Stimulated activated CD8-positive, alpha-beta memory T cell treated with anti-CD3 and anti-CD28 coated beads, Interleukin-15, amount 100 ng/mL, for 48 hours (primary cell): ENCODE data around the gene SLC12A9.
A peak's percentile ranks its signal among the peaks of the same experiment; 100 is the strongest.
"Not testable (repeated sequence)": the region's sequence is repeated elsewhere in the genome, so short reads cannot be mapped to it uniquely, and the experiment has no call there.

ENCODE experiments used
- DNase-seq, 2 donors: peaks; one replicate each; pipeline ENCODE4 v3.0.0-alpha.2; 2020; ENCODE audit warnings: low read depth in 2 of 2

SLC12A9 gene, protein sequence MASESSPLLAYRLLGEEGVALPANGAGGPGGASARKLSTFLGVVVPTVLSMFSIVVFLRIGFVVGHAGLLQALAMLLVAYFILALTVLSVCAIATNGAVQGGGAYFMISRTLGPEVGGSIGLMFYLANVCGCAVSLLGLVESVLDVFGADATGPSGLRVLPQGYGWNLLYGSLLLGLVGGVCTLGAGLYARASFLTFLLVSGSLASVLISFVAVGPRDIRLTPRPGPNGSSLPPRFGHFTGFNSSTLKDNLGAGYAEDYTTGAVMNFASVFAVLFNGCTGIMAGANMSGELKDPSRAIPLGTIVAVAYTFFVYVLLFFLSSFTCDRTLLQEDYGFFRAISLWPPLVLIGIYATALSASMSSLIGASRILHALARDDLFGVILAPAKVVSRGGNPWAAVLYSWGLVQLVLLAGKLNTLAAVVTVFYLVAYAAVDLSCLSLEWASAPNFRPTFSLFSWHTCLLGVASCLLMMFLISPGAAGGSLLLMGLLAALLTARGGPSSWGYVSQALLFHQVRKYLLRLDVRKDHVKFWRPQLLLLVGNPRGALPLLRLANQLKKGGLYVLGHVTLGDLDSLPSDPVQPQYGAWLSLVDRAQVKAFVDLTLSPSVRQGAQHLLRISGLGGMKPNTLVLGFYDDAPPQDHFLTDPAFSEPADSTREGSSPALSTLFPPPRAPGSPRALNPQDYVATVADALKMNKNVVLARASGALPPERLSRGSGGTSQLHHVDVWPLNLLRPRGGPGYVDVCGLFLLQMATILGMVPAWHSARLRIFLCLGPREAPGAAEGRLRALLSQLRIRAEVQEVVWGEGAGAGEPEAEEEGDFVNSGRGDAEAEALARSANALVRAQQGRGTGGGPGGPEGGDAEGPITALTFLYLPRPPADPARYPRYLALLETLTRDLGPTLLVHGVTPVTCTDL

DNA sequence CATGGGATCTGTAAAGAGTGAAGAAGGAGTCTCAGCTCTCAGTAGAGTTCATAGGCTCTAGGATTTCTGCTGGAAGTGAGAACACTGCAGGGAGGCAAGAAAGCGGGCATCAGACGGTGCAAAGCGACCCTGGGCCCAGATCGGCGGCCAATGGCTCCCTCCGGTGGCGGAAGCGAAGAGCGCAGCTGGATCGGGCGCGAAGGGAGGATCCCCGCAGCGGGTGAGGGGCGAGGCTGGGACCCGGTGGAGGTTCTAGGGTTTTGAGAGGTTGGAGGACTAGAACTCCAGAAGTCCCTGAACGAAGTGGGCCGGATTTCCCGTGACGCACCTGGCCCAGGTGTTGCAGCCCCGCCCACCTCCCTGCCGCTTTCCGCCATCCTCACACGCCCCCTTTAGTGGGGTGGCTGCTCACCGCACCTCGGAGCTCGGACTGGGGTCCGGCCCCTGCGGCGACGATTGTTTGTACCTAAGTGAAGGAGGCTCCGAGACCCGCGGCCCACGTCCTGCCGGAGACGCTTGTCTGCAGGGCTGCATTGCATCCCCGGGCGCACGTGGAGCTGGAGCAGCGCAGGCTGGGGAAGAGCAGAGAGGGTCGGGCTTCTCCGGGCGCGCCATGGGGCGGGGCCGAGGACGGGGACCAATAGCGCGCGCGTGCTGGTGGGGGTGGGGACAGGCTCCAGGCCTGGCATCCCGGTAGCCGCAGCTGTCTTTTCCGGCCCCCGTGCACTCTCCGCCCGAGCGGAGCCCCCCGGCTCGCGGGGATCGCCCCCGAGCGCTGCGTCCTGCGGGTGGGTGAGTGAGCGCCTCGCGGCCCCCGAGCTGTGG is at the start of gene SLC12A9:
SLC12A9 (plus strand) TSS at position 666 of the 825 bp plus-strand sequence. CDS start 1,485 bp downstream, outside the sequence.
- DNase-seq, result peak; percentile 77 to 84

DNA sequence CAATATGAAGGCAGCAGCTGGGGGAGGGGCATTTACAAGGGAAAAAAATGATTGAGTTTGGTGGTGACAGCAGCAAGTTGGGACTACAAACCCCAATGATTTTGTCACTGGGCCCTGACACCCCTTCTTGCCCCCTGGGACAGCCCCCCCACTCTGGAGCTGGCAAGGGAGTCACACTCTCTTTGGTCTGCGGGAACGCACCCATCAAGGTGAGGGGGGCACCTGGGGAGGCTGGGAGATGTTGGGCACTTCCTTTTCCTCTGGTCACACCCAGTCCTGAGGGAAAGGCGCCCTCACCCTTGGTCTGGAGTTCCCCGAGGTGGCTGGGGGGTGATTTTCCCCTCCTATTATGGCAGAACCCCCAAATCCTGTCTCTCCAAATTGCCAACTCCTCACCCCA is 49.6 kb upstream of the SLC12A9 start:
- DNase-seq, result no peak

DNA sequence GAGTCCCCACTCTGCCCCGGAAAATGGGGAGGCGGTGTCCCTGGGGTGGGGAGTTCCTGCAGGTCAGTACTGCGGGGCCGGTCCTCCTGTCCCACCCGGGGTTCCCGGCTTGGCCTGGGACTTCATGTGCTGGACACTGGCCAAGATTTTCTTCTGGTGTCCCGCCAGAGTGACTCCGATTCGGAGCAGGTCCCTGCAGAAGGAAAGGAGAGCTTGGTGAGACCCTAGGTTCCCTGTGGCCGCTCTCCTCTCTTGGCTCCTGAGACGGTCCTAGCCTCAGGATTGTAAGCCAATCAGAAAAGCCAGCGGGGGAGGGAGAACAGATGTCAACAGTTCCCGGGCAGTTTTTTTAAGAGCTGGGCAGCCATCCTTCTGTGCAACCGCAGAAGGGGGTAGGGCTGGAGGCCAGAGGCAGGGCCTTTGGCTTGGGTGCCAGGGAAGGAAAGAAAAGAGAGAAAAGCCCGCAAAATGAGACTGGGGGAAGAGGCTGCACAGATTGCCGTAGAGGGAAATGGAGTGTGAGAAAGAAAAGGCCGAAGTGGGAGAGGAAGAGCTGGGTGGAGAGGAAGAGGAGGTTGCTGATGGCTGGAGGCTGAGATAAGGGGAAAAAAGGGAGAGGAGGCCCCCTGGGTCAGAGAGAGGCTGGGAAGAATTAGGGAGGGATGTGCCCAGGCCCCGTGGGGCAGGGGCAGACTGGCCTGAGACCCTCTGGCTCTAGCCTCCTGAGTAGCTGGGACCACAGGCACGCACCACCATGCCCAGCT is 48.9 kb upstream of the SLC12A9 start:
- DNase-seq, result peak in 1 of 2 donors; percentile 21

DNA sequence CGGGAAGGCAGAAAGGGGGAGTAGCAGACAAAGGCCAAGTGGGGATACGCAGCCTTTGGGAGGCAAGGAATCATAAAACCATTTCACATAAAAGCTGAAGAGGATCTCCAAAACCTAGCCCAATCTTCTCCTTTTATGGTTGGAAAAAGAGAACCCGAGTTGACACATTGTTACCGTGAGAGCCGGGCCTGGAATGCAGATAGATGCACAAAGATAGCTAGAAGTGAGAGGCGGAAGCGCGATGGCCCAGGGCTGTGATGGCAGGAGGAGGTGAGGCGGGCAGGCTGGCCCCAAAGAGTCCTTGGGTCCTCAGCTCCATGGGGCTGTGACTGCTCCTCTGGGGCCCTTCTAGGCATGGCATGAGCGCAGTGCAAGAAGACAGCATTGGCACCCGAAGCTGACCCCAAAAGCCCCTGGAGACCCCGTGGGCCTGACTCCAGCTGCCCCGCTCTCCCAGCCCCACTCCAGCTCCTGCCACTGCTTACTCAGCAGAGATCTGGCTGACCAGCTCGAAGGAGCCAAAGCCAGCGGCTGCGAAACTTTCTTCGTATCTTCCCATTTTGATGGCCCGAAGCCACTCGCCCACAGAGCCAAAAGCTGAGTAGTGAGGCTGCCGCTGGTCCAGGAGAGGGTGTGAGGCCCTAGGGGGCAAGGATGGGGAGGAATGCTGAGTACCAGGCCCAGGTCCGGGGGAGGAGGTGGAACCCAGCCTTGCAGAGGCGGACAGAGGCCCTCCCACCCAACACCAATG is 47.7 kb upstream of the SLC12A9 start:
- no peak for DNase-seq

DNA sequence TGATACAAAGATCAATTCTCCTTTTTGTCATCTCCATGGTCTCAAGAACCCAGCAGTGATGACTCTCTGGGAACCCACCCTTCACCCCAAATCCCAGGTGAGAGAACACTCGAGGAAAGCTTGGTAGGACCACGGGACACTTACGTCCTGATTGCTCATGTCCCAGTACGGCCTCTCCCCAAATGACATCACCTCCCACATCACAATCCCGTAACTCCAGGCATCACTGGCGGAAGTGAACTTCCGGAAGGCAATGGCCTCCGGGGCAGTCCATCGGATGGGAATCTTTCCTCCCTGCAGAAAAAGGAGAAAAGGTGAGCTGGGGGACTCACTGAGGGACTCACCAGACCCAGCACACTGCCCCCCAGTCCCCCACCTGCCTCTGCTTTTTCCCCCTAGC is 46.2 kb upstream of the SLC12A9 start:
- DNase-seq, result no peak

DNA sequence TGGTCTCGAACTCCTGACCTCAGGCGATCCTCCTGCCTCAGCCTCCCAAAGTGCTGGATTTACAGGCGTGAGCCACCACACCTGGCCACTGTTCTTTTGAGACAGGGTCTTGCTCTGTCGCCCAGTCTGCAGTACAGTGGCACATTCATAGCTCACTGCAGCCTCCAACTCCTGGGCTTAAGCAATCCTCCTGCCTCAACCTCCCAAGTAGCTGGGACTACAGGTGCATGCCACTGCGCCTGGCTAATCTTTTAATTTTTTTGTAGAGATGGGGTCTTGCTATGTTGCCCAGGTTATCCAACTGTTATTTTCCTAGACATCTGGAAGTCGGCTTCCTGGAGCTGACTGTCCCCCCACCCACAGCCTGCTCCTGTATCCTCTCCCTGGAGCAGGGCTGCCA is 45.6 kb upstream of the SLC12A9 start:
- DNase-seq, result not testable (repeated sequence)

DNA sequence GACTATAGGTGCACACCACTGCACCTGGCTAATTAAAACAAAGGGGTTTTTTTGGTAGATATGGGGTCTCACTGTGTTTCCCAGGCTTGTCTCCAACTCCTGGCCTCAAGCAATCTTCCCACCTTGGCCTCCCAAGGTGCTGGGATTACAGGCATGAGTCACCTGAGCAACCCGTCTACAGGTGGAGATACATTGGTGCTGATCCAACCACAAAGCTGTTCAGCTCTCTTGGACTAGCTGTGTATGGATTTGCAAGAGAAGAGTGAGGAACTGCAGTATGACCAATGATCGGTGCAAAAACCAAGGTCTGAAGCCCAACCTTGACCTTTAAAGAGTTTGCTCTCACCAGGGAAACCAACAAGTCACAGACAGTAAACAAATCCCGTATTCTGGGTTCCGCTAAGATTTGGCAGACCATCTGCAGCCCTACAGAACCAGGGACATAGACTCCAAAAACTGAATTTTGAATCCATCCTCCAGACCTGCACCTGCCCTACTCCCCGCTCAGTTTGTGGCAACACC is 44.1 kb upstream of the SLC12A9 start:
- DNase-seq, result no peak

DNA sequence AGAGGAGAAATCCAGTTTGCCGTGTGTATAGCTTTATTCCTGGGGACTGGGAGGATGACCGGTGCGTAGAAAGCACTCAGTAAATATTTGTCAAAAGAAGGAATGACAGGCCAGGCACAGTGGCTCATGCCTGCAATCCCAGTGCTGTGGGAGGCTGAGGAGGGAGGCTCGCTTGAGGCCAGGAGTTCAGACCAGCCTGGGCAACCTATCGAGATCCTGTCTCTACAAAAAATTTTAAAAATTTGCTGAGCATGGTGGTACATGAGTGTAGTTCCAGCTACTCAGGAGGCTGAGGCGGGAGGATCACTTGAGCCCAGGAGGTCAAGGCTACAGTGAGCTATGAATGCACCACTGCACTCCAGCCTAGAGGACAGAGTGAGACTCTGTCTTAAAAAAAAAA is 41.0 kb upstream of the SLC12A9 start:
- no peak for DNase-seq

DNA sequence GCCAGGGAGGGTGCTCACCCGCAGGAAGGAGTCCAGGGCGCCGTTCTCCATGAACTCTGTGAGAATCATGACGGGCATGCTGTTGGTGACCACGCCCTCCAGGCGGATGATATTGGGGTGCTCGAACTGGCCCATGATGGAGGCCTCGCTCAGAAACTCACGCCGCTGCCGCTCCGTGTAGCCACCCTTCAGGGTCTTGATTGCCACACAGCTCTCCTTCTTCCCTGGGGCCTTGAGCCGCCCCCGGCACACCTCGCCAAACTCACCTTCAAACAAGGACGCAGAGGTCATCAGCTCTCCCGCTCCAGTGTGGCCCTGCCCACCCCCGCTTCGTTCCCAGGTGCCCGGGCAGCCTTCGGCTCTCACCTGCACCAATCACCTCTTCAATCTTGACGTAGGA is 39.8 kb upstream of the SLC12A9 start:
- no peak for DNase-seq

DNA sequence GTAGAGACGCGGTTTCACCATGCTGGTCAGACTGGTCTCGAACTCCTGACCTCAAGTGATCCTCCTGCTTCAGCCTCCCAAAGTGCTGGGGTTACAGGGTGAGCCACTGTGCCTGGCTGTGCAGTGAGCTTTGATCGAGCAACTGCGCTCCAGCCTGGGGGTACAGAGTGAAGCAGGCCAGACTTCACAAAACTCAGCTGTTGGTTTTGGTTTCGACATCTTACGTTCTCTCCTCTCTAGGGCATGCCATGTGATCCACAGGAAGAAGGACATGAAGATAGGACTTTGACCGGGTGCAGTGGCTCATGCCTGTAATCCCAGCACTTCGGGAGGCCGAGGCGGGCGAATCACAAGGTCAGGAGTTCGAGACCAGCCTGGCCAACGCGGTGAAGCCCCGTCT is 36.0 kb upstream of the SLC12A9 start:
- not testable (repeated sequence) for DNase-seq

DNA sequence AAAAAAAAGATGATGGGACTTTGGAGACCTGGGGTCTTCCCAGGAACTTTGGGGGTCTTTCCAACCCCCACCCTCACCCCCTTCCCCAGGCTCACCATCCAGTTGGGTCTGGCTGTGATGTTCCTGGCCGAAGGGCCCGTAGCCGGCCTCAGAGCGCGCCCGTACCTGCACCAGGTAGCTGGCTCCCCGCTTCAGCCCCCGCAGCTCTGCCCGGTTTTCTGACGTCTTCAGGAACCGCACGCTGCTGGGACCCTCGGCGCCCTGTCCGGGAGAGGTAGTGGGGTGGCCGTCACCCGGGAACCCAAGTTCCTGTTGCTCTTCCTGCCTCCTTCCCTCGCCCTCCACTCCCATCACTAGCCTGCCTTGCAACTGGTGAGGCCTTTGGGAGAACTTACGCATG is 35.4 kb upstream of the SLC12A9 start:
- DNase-seq, result no peak

DNA sequence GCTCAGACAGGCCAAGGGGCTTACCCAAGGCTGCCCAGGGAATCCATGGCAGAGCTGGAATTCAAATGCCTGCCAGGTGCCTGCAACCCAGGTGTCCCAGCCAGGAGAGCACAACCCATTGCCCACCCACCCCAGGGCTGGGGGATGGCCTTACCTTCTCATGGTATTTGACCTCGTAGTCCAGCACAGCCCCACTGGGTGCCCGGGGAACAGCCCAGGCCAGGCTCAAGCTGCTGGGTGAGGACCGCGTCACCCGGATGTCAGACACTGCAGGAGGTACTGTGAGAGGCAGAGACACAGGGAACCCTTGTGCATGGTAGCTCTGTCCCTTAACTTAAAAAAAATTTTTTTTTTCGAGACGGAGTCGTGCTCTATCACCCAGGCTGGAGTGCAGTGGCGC is 34.1 kb upstream of the SLC12A9 start:
- DNase-seq, result no peak

DNA sequence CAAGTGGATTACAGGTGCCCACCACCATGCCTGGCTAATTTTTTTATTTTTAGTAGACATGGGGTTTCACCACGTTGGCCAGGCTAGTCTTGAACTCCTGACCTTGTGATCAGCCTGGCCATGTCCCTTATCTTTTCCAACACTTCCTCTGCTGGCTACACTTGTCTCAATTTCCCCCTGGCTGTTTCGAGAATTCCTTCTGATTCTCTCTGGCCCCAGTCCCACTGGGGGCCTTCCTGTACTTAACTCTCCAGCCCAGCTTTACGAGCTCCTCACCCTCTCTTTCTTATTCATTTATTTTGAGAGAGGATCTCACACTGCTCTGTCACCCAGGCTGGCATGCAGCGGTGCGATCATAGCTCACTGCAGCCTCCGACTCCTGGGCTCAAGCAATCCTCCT is 33.7 kb upstream of the SLC12A9 start:
- no peak for DNase-seq

DNA sequence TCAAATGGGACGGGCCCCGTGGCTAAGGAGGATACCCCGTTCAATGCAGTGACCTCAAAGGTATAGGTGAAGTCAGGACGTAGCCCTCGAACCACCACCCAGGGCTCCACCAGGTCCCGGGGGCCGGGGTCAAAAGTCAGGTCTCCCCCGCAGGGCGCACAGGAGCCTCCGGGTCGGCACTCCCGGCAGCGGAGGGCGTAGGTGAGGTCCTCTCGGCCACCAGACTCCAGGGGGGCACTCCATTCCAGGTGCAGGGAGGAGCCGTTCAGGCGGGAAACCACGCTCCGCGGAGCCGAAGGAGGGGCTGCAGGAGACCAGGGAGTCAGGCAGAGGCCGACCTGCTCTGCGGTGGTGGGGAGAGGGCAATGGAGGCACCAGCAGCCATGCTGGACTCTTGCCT is 32.9 kb upstream of the SLC12A9 start:
- DNase-seq, result no peak

DNA sequence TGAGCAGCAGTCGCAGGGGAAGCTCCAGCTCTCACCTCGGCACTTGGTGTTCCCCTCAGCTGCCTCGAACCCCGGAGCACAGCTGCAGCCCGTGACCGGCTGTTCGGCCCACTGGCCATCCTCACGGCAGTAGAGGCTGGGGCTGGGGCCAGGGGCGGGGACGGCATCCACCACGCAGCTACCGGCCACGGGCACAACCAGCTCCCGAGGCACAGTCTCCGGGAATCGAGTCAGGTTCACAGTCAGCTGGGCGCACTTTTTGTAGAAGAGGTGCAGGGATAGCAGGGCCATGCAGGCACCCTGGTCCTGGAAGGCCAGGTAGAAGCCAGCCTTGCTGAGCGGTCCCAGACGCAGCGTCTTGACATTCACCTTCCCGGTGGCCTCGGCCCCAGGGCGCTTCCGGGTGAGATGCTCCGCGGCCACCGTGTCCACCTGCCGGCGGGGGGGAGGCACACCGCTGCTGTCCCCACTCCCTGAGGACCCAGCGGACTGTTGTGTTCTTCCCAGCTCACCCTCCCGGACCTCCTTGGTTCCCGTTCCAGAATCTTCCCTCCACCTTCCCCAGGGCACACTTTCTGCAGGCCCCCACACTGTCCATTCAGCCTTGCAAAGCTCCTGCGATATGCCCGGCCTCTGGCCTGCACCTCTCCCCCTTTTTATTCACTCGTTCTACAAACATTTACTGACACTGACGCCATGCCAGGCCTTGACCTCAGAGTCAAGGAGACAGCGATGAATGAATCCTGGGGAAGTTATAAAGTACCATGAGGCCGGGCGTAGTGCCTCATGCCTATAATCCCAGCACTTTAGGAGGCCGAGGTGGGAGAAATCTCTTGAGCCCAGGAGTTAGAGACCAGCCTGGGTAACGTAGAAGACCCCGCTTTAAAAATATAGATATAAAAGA is 30.0 kb upstream of the SLC12A9 start:
- no peak for DNase-seq

DNA sequence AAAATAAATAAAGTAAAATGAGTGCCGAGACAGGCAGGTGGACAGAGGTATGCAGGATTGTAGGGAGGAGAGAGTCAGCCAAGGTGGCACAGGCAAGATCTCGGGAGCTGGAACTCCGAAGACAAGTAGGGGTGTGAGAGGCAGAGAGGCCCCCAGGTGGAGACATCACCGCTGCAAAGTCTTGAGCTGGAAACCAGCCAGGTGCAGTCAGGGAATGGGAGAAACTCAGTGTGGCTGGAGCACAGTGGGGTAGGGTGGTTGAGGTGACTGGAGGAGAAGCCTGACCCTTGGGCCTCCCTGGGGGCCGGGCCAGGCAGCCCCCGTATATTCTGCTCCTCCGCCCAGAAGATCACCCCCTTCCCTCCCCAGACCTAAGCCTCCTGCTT is 29.4 kb upstream of the SLC12A9 start:
- DNase-seq, result no peak

DNA sequence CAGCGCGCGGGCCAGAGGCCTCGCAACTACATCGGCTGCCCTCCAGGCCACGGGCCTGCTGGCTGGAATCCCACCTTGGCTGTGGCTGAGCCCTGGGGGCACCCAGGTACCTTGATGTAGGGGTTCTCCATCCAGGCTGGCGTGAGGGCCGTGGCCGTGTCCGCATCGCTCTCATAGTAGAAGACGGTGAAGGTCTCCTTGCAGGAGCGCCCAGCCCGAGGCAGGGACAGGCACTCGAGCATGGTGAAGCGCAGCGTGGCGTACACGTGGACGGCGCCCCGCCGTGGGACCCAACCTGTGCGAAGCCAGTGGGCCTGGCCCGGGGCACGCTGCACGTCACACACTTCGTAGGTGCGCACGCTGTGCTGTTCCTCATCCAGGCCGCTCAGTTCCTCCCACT is 29.0 kb upstream of the SLC12A9 start:
- DNase-seq, result no peak

DNA sequence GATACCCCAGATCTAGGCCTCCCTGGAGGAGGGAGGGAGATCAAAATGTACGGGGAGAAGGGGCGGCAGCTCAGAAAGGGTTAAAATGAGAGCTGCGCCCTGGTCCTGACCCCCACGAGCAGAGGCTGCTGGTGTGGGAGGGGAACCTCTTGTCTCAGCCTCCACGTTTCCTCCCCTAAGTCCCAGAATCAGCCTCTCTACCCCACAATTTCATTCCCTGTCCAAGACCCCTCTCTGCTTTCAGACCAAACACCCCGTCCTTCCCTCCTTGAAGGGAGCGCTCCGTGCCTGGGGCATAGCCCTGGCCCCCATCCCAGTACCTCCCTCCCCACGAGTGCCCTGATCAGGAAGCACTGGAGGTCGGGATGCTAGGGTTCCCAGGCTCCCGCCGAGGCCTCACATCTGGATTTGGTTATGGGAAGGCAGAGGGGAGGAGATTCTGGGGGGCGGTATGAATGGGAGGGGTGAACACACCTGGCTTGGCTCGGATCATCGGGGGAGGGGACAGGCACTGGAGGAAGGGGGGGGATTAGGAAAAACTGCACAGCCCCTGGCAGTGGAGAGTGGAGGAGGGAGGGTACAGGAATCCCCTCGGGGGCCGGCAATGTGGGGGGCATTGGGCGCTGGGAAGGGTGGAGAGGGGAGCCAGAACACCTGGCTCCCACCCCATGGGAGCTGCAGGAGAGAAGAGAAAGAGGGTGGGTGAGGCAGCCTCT is 27.9 kb upstream of the SLC12A9 start:
- DNase-seq, result no peak
